Keratinocyte (primary cell): ENCODE results near the gene CDK17. TPM values are rescaled to one million over a fixed set of nuclear protein-coding genes. Genes with fewer than 3 reads are reported as not detected.
A peak's percentile ranks its signal among the peaks of the same experiment; 100 is the strongest.

Experiments used
- DNase-seq: peaks from one replicate; pipeline ENCODE4 v3.0.0-alpha.2; 2011; ENCODE audit warnings: low read depth, missing footprints, low spot score
- FAIRE-seq: peaks from 2 replicates; lab custom pipeline; 2011; peaks lifted over from hg19 to GRCh38; lab: Jason Lieb, UNC
- H2AFZ ChIP-seq: 2 replicates; pipeline ENCODE4 v1.6.0; 2012; ENCODE audit warnings: low read length, control low read depth, inconsistent platforms; ENCODE audit not compliant: control insufficient read depth
- H3K27ac ChIP-seq: 2 replicates; pipeline ENCODE4 v1.5.1; 2011; ENCODE audit warnings: low read length; ENCODE audit not compliant: control insufficient read depth, insufficient read depth
- H3K27me3 ChIP-seq: 3 replicates; pipeline ENCODE4 v1.6.0; 2011; ENCODE audit warnings: low read length; ENCODE audit not compliant: control insufficient read depth, insufficient read depth; ENCODE audit errors: extremely low read depth
- H3K36me3 ChIP-seq, 2 experiments: 2 replicates in 1 of 2; 3 replicates in 1 of 2; pipeline ENCODE4 v1.5.1; 2011; ENCODE audit warnings: low read length in 2 of 2, mild to moderate bottlenecking in 1 of 2; ENCODE audit not compliant: control insufficient read depth in 2 of 2, insufficient read depth in 2 of 2; ENCODE audit errors: extremely low read depth in 1 of 2
- H3K4me1 ChIP-seq: 3 replicates; pipeline ENCODE4 v1.5.1; 2011; ENCODE audit warnings: low read length; ENCODE audit not compliant: control insufficient read depth, insufficient read depth; ENCODE audit errors: extremely low read depth
- H3K4me2 ChIP-seq: 3 replicates; pipeline ENCODE4 v1.6.0; 2011; ENCODE audit warnings: low read depth, low read length; ENCODE audit not compliant: control insufficient read depth, insufficient read depth; ENCODE audit errors: extremely low read depth
- H3K4me3 ChIP-seq, 3 experiments: fragments of 200-600 bp in 1 of 3; sonication (generic) in 1 of 3; 2 replicates in 2 of 3; 3 replicates in 1 of 3; pipeline ENCODE4 v1.5.1; 2011 to 2016; ENCODE audit warnings: low read length in 3 of 3, mild to moderate bottlenecking in 3 of 3, control low read depth in 2 of 3, inconsistent platforms in 1 of 3, low read depth in 1 of 3, mixed read lengths in 1 of 3, mixed run types in 1 of 3, moderate library complexity in 1 of 3; ENCODE audit not compliant: control insufficient read depth in 2 of 3, insufficient read depth in 2 of 3; ENCODE audit errors: extremely low read depth in 1 of 3
- H3K79me2 ChIP-seq: 2 replicates; pipeline ENCODE4 v1.6.0; 2012; ENCODE audit warnings: low read length; ENCODE audit not compliant: control insufficient read depth, insufficient read depth
- H3K9ac ChIP-seq: 3 replicates; pipeline ENCODE4 v1.6.0; 2011; ENCODE audit warnings: low read length; ENCODE audit not compliant: control insufficient read depth, insufficient read depth; ENCODE audit errors: extremely low read depth
- H3K9me1 ChIP-seq: 3 replicates; pipeline ENCODE4 v1.6.0; 2011; ENCODE audit warnings: low read length; ENCODE audit not compliant: control insufficient read depth, insufficient read depth; ENCODE audit errors: extremely low read depth
- H3K9me3 ChIP-seq: 2 replicates; pipeline ENCODE4 v1.5.1; 2012; ENCODE audit warnings: low read depth, low read length; ENCODE audit not compliant: control insufficient read depth
- H4K20me1 ChIP-seq: 3 replicates; pipeline ENCODE4 v1.6.0; 2011; ENCODE audit warnings: low read length; ENCODE audit not compliant: control insufficient read depth, insufficient read depth; ENCODE audit errors: extremely low read depth
- CTCF ChIP-seq, 3 experiments: IDR thresholded peaks in 1 of 3; conservative IDR thresholded peaks in 1 of 3; optimal IDR thresholded peaks in 1 of 3; 2 replicates in 2 of 3; 3 replicates in 1 of 3; pipeline versions ENCODE3 to v1.5.1; 2011; ENCODE audit warnings: low read length in 3 of 3, mild to moderate bottlenecking in 3 of 3, moderate library complexity in 2 of 3, control low read depth in 1 of 3, inconsistent platforms in 1 of 3; ENCODE audit not compliant: insufficient read depth in 2 of 3; ENCODE audit errors: extremely low read depth in 1 of 3
- EZH2 ChIP-seq: IDR thresholded peaks from one replicate; pipeline ENCODE4 v1.6.1; 2012; ENCODE audit warnings: inconsistent platforms, mild to moderate bottlenecking, low read length, moderate library complexity
- dilution Hi-C: fragments of 300-500 bp; cut with MboI; formaldehyde crosslinking; loops from one replicate; pipeline ENCODE4 v1.7.0; 2020; ENCODE audit warnings: low sequenced_read_pairs; ENCODE audit not compliant: extremely low pct_ligation_motif_present
- polyA plus RNA-seq, 5 experiments: library from polyadenylated mRNA; depleted of rRNA in 3 of 5; stranded (reverse) in 3 of 5; stranded (forward) in 1 of 5; unstranded in 1 of 5; fragments of >200 nt; gene quantifications; 1 replicate in 1 of 5; 2 replicates in 3 of 5; 3 replicates in 1 of 5; pipeline versions ENCODE4 v1.2.1 to v1.2.3, GENCODE V29; 2011 to 2012; ENCODE audit warnings: missing spikeins in 2 of 5, low read depth in 1 of 5, low replicate concordance in 1 of 5

Gene CDK17
- polyA plus RNA-seq, 1 donor (not counting 4 experiments of a cell fraction or from before 2014, with no cell fraction given), result 33.0 TPM

GRCh38 chr12:96233168-96233567, 167.1 kb downstream of the CDK17 start:
- FAIRE-seq (no peak), DNase-seq (no peak)
- Histone ChIP-seq H3K27me3 (no peaks in the 10 kb centered on the region), H3K9ac (no peak overlapping the region), H3K79me2 (peaks cover 76% of the 10 kb centered on the region), H2AFZ (no peak overlapping the region), H3K36me3 (peaks cover 8 to 40% of the 10 kb centered on the region in 2 experiments), H4K20me1 (peaks cover 6% of the 10 kb centered on the region), H3K4me3 (no peak overlapping the region), H3K9me1 (peaks cover 5% of the 10 kb centered on the region), H3K9me3 (no peaks in the 10 kb centered on the region), H3K4me2 (no peak overlapping the region), H3K27ac (peak overlapping the region; percentile 76), H3K4me1 (peaks cover 52% of the 10 kb centered on the region)
- TF ChIP-seq CTCF (optimal IDR thresholded peaks at IDR 0.05 in 1 of 3, IDR thresholded peaks at IDR 0.05 in 1 of 3, conservative IDR thresholded peaks at IDR 0.05 in 1 of 3; ENCODE audit: extremely low read depth in 1 of 3, insufficient read depth in 2 of 3, low read length in 3 of 3), result no peak
- TF ChIP-seq EZH2, result no peak
- dilution Hi-C loops, result no loop called here

GRCh38 chr12:96230646-96231045, 169.6 kb downstream of the CDK17 start:
- peaks cover 2% of the 10 kb centered on the region for H3K9me1 ChIP-seq
- TF ChIP-seq CTCF (optimal IDR thresholded peaks at IDR 0.05 in 1 of 3, IDR thresholded peaks at IDR 0.05 in 1 of 3, conservative IDR thresholded peaks at IDR 0.05 in 1 of 3; ENCODE audit: extremely low read depth in 1 of 3, insufficient read depth in 2 of 3, low read length in 3 of 3), result no peak
- no peak for TF ChIP-seq EZH2
- FAIRE-seq (no peak), DNase-seq (no peak)
- peaks cover 13 to 46% of the 10 kb centered on the region in 2 experiments for H3K36me3 ChIP-seq
- H3K27ac ChIP-seq, result no peak overlapping the region
- no peaks in the 10 kb centered on the region for H4K20me1 ChIP-seq
- no peak overlapping the region for H3K4me2 ChIP-seq
- H3K79me2 ChIP-seq, result peaks cover 84% of the 10 kb centered on the region
- no peak overlapping the region for H2AFZ ChIP-seq
- H3K9ac ChIP-seq, result no peak overlapping the region
- no peak overlapping the region for H3K4me3 ChIP-seq
- no peaks in the 10 kb centered on the region for H3K9me3 ChIP-seq
- dilution Hi-C loops, result no loop called here
- peaks cover 27% of the 10 kb centered on the region for H3K4me1 ChIP-seq
- H3K27me3 ChIP-seq, result no peaks in the 10 kb centered on the region
